PC-3 (cell line): Measurements from ENCODE around the gene CLMN.

Experiments
- EZH2 ChIP-seq: fragments of 300-600 bp; sonication (generic); IDR thresholded peaks from one replicate; pipeline ENCODE4 v1.6.1; 2017; ENCODE audit warnings: antibody characterized with exemption, mild to moderate bottlenecking, low read length; ENCODE audit not compliant: unreplicated experiment
- TF ChIP-seq, protein P1 (sequence below): fragments of 300-600 bp; sonication (generic); conservative IDR thresholded peaks from 2 replicates; pipeline ENCODE4 v1.5.1; 2017; ENCODE audit warnings: antibody characterized with exemption, low read depth, mild to moderate bottlenecking, low read length

DNA sequence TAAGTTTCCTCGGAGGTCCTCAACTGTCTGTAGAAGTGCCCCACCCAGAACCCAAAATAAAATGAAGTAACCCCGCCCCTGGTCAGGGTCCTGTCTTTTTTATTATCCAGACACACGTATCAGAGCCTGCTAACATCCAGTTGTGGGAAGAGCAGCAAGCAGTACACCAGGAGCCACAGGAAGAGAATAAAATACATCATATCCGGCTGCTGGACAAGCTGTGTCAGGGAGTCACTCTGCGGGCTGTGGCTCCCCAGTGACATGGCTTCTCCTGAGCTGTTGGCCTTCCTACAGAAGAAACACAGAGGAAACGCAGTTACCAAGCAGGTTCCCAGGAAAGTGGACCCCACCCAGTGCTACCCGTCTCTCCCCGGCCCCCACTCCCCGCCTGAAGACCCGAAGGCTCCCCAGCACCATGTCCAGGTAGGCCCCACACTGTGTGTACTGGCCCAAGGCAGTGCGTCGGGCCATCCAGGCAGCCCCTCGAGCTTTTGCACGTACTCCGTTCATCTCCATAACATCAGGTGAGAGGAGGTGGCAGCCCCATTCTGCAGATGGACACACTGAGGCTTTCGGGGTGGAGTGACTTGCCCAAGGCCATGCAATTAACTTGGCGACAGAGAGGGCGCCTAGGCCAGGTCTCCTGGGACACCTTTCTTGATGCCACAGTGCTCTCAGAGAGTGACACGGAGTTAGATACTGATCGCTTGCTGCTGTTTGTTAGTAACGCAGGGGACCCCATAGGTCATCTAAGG, 128.1 kb downstream of the CLMN start:
- TF ChIP-seq, protein P1, sequence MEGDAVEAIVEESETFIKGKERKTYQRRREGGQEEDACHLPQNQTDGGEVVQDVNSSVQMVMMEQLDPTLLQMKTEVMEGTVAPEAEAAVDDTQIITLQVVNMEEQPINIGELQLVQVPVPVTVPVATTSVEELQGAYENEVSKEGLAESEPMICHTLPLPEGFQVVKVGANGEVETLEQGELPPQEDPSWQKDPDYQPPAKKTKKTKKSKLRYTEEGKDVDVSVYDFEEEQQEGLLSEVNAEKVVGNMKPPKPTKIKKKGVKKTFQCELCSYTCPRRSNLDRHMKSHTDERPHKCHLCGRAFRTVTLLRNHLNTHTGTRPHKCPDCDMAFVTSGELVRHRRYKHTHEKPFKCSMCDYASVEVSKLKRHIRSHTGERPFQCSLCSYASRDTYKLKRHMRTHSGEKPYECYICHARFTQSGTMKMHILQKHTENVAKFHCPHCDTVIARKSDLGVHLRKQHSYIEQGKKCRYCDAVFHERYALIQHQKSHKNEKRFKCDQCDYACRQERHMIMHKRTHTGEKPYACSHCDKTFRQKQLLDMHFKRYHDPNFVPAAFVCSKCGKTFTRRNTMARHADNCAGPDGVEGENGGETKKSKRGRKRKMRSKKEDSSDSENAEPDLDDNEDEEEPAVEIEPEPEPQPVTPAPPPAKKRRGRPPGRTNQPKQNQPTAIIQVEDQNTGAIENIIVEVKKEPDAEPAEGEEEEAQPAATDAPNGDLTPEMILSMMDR, result no peak
- TF ChIP-seq EZH2, result no peak
